Gastroesophageal sphincter (tissue), 3 donors: Measurements from ENCODE around the gene RBM15.

Experiments
- CTCF ChIP-seq, 4 experiments: fragments of 200-600 bp in 2 of 4; fragments of 450-650 bp in 2 of 4; sonication (generic) in 1 of 4; IDR thresholded peaks; one replicate each; pipeline ENCODE4 v1.5.1; 2017 to 2019; ENCODE audit warnings: antibody characterized with exemption in 4 of 4, mild to moderate bottlenecking in 2 of 4, moderate library complexity in 2 of 4
- EP300 ChIP-seq: sonication (generic); formaldehyde crosslinking; IDR thresholded peaks from one replicate; pipeline ENCODE4 v1.6.1; 2017; ENCODE audit warnings: antibody characterized with exemption, mild to moderate bottlenecking
- POLR2A ChIP-seq, 2 donors: fragments of 450-650 bp; IDR thresholded peaks; one replicate each; pipeline ENCODE4 v1.6.1; 2017; ENCODE audit warnings: antibody characterized with exemption in 2 of 2, mild to moderate bottlenecking in 2 of 2, moderate library complexity in 1 of 2
- POLR2AphosphoS5 ChIP-seq: sonication (generic); formaldehyde crosslinking; IDR thresholded peaks from one replicate; pipeline ENCODE4 v1.6.1; 2017; ENCODE audit warnings: antibody characterized with exemption

DNA sequence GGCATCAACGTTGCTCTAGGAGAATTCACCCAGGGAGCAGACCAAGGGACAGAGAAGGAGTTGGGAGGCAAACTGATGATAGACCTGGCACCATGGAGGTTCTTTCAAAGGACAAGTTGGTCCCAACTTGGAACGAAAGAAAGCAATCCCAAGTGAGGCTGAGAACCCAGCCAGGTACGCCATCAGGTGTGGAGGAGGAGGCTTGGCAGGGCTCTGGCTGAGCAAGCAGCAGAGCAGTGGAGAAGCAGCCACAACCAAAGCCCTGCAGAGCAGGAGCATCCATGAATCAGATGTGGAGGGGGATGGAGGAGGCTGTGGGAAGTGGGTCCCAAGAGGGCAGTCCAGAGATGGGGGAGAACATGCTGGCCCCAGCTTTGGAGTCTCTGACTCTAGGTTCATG is 36.3 kb upstream of the RBM15 start:
- TF ChIP-seq POLR2A (IDR thresholded peaks at IDR 0.05) (no peak), CTCF (IDR thresholded peaks at IDR 0.05) (no peak), POLR2AphosphoS5 (no peak), EP300 (no peak)
